GM23338 (cell line): Measurements from ENCODE around the gene ST8SIA2. TPM values are rescaled to one million over a fixed set of nuclear protein-coding genes. Genes with fewer than 3 reads are reported as not detected.

Experiments
- ATAC-seq: fragments of 200-7000 bp; cut with Tn5 transposase; 3 replicates; pipeline ENCODE4 v1.9.1; 2020
- DNase-seq: peaks from one replicate; pipeline ENCODE4 v3.0.0-alpha.2; 2015; ENCODE audit warnings: low spot score
- H2AFZ ChIP-seq: fragments of 200-600 bp; sonication (generic); 2 replicates; pipeline ENCODE4 v1.8.0; 2016; ENCODE audit warnings: antibody characterized with exemption, mild to moderate bottlenecking, moderate library complexity
- H3F3A ChIP-seq: fragments of 200-600 bp; sonication (generic); replicated peaks from 2 replicates; pipeline ENCODE4 v1.8.0; 2017; ENCODE audit warnings: antibody characterized with exemption, mixed run types, low read depth
- H3K27ac ChIP-seq: fragments of 200-600 bp; sonication (generic); 2 replicates; pipeline ENCODE4 v1.6.1; 2016; ENCODE audit warnings: low read depth
- H3K27me3 ChIP-seq: fragments of 200-600 bp; sonication (generic); 2 replicates; pipeline ENCODE4 v1.8.0; 2016; ENCODE audit warnings: mild to moderate bottlenecking, mixed run types, moderate library complexity; ENCODE audit not compliant: insufficient read depth
- H3K36me3 ChIP-seq: fragments of 200-600 bp; sonication (generic); 2 replicates; pipeline ENCODE4 v1.8.0; 2016; ENCODE audit warnings: mild to moderate bottlenecking; ENCODE audit not compliant: insufficient read depth
- H3K4me1 ChIP-seq: fragments of 200-600 bp; sonication (generic); 2 replicates; pipeline ENCODE4 v1.8.0; 2016; ENCODE audit warnings: mild to moderate bottlenecking, moderate library complexity; ENCODE audit not compliant: insufficient read depth
- H3K4me2 ChIP-seq: fragments of 200-600 bp; sonication (generic); 2 replicates; pipeline ENCODE4 v1.7.1; 2017; ENCODE audit warnings: mixed run types
- H3K4me3 ChIP-seq: fragments of 200-600 bp; sonication (generic); 2 replicates; pipeline ENCODE4 v1.6.1; 2016; ENCODE audit warnings: mixed run types
- H3K79me2 ChIP-seq: fragments of 200-600 bp; sonication (generic); replicated peaks from 2 replicates; pipeline ENCODE4 v1.8.0; 2017; ENCODE audit warnings: mild to moderate bottlenecking; ENCODE audit not compliant: insufficient read depth
- H3K9me2 ChIP-seq: fragments of 200-600 bp; sonication (generic); 2 replicates; pipeline ENCODE4 v1.8.0; 2017; ENCODE audit not compliant: insufficient read depth
- H4K20me1 ChIP-seq: fragments of 200-600 bp; sonication (generic); replicated peaks from 2 replicates; pipeline ENCODE4 v1.8.0; 2017; ENCODE audit warnings: mild to moderate bottlenecking; ENCODE audit not compliant: insufficient read depth
- H3K27ac Mint-ChIP-seq: 2 replicates; pipeline ENCODE4 v1.8.0; 2020; ENCODE audit warnings: inconsistent platforms, mild to moderate bottlenecking, moderate library complexity, mixed read lengths
- H3K27me3 Mint-ChIP-seq: 3 replicates; pipeline ENCODE4 v1.8.0; 2022; ENCODE audit warnings: low read depth, mild to moderate bottlenecking, moderate library complexity, mixed read lengths, inconsistent platforms; ENCODE audit not compliant: insufficient read depth, poor library complexity
- H3K36me3 Mint-ChIP-seq: 3 replicates; pipeline ENCODE4 v1.8.0; 2021; ENCODE audit warnings: low read depth, mild to moderate bottlenecking, inconsistent platforms, moderate library complexity, mixed read lengths
- H3K4me1 Mint-ChIP-seq: 3 replicates; pipeline ENCODE4 v1.8.0; 2020; ENCODE audit warnings: mild to moderate bottlenecking, inconsistent platforms, mixed read lengths
- H3K4me3 Mint-ChIP-seq: 3 replicates; pipeline ENCODE4 v1.8.0; 2021; ENCODE audit warnings: moderate library complexity, mild to moderate bottlenecking, inconsistent platforms, mixed read lengths
- H3K9me3 Mint-ChIP-seq: 3 replicates; pipeline ENCODE4 v1.8.0; 2020; ENCODE audit warnings: moderate library complexity, mild to moderate bottlenecking, inconsistent platforms, mixed read lengths
- CREB1 ChIP-seq: fragments of 250-450 bp; sonication (Bioruptor Pico); IDR thresholded peaks from 2 replicates; pipeline ENCODE4 v1.5.0; 2020; ENCODE audit warnings: low read depth, mild to moderate bottlenecking, moderate library complexity
- CTCF ChIP-seq, 2 experiments: fragments of 200-600 bp in 1 of 2; sonication (generic) in 1 of 2; conservative IDR thresholded peaks; 2 replicates each; pipeline versions ENCODE4 v1.5.1 to v1.6.1; 2016 to 2017; ENCODE audit warnings: antibody characterized with exemption in 2 of 2, low read depth in 2 of 2, mild to moderate bottlenecking in 2 of 2, moderate library complexity in 1 of 2
- ETS1 ChIP-seq: IDR thresholded peaks from 2 replicates; pipeline ENCODE4 v1.6.1; 2016; ENCODE audit warnings: antibody characterized with exemption
- EZH2 ChIP-seq: fragments of 200-600 bp; sonication (generic); IDR thresholded peaks from one replicate; pipeline ENCODE4 v1.8.0; 2017; ENCODE audit warnings: antibody characterized with exemption, mild to moderate bottlenecking, low read depth; ENCODE audit not compliant: unreplicated experiment
- EZH2phosphoT487 ChIP-seq: fragments of 200-600 bp; sonication (generic); IDR thresholded peaks from one replicate; pipeline ENCODE4 v1.8.1; 2018; ENCODE audit warnings: antibody characterized with exemption; ENCODE audit not compliant: unreplicated experiment
- JUNB ChIP-seq: IDR thresholded peaks from one replicate; pipeline ENCODE4 v1.6.1; 2016; ENCODE audit warnings: antibody characterized with exemption; ENCODE audit not compliant: unreplicated experiment
- NANOG ChIP-seq: IDR thresholded peaks from 2 replicates; pipeline ENCODE4 v1.6.1; 2016; ENCODE audit warnings: antibody characterized with exemption, borderline replicate concordance
- POLR2AphosphoS5 ChIP-seq: IDR thresholded peaks from 2 replicates; pipeline ENCODE4 v1.6.1; 2016; ENCODE audit warnings: antibody characterized with exemption, low read depth
- REST ChIP-seq: IDR thresholded peaks from one replicate; pipeline ENCODE4 v1.6.1; 2018; ENCODE audit warnings: antibody characterized with exemption; ENCODE audit not compliant: unreplicated experiment
- STAT1 ChIP-seq: IDR thresholded peaks from one replicate; pipeline ENCODE4 v1.6.1; 2016; ENCODE audit warnings: antibody characterized with exemption; ENCODE audit not compliant: unreplicated experiment
- ZNF114 ChIP-seq: fragments of 250-450 bp; sonication (Bioruptor Pico); IDR thresholded peaks from 2 replicates; pipeline ENCODE4 v1.5.0; 2020; ENCODE audit warnings: mild to moderate bottlenecking, moderate library complexity
- ZNF331 ChIP-seq: fragments of 250-450 bp; sonication (Bioruptor Pico); IDR thresholded peaks from 2 replicates; pipeline ENCODE4 v1.5.0; 2020; ENCODE audit warnings: low read depth, mild to moderate bottlenecking, moderate library complexity
- ZNF462 ChIP-seq: fragments of 250-450 bp; sonication (Bioruptor Pico); IDR thresholded peaks from 2 replicates; pipeline ENCODE4 v1.5.0; 2020; ENCODE audit warnings: mild to moderate bottlenecking, moderate library complexity
- polyA plus RNA-seq: library from polyadenylated mRNA; unstranded; fragments of >200 nt; fragmentation: Nextera tagmentation; extraction: Ambion mirVana; gene quantifications from 2 replicates; pipeline ENCODE4 v1.2.1, GENCODE V29; 2016
- total RNA-seq: library from RNA; depleted of rRNA; stranded (reverse); fragments of >200 nt; shearing (Covaris generic); gene quantifications from 2 replicates; pipeline ENCODE4 v1.2.3, GENCODE V29; 2014

The ST8SIA2 gene
- total and polyA plus RNA-seq, 2 experiments from 2014 or later = 0.66 to 1.2 TPM

- H2AFZ ChIP-seq = no peak overlapping the region
- peaks cover 8% of the 10 kb centered on the region for H3K4me1 ChIP-seq
- H3K36me3 ChIP-seq = no peaks in the 10 kb centered on the region
- H3K79me2 ChIP-seq = no peaks in the 10 kb centered on the region
- no peak overlapping the region for H3K4me3 ChIP-seq
- ATAC-seq (no peak), DNase-seq (no peak)
- Mint-ChIP-seq H3K36me3 (no peaks in the 10 kb centered on the region), H3K4me1 (peaks cover 16% of the 10 kb centered on the region), H3K9me3 (no peaks in the 10 kb centered on the region), H3K27me3 (peaks cover 11% of the 10 kb centered on the region), H3K27ac (no peak overlapping the region), H3K4me3 (no peak overlapping the region)
- no peaks in the 10 kb centered on the region for H3F3A ChIP-seq
- 0 out of 2 replicates have a peak, but pooled peaks cover 3% of the 10 kb centered on the region for H4K20me1 ChIP-seq
- peaks cover 5% of the 10 kb centered on the region; the same call in 1 of the 2 replicates for H3K9me2 ChIP-seq
- H3K27ac ChIP-seq = no peak overlapping the region
- H3K4me2 ChIP-seq = no peak overlapping the region
- H3K27me3 ChIP-seq = no peaks in the 10 kb centered on the region
- TF ChIP-seq ETS1 (no peak), NANOG (no peak), ZNF114 (CRISPR knock-in tag) (no peak), REST (no peak), ZNF331 (CRISPR knock-in tag) (no peak), ZNF462 (CRISPR knock-in tag) (no peak), EZH2 (no peak), CTCF (conservative IDR thresholded peaks at IDR 0.05; ENCODE audit: low read depth in 2 of 2) (no peak), POLR2AphosphoS5 (no peak), CREB1 (CRISPR knock-in tag) (no peak), JUNB (no peak), STAT1 (no peak), EZH2phosphoT487 (no peak)
Measured at GRCh38 chr15:92416557-92416956, 22.9 kb downstream of the ST8SIA2 start.
